NCI-H146 treated with DMSO at 0.1 percent for 48 hours (cell line): ENCODE results near the gene COPG2.

Source experiments
- DNase-seq: peaks from one replicate; lab custom pipeline; 2025; ENCODE audit not compliant: unreplicated experiment; lab: John Stamatoyannopoulos, UW

COPG2 gene

DNA sequence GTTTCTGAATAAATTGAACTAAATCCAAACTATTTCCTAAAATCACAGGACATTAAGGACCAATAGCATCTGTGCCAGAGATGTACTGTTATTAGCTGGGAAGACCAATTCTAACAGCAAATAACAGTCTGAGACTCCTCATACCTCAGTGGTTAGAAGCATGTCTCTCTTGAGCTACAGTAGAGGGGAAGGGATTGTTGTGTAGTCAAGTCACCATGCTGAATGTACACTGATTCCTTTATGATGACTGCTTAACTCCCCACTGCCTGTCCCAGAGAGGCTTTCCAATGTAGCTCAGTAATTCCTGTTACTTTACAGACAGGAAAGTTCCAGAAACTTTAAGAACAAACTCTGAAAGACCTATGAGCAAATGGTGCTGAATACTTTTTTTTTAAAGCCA, 162.8 kb downstream of the COPG2 start:
- no peak for DNase-seq

DNA sequence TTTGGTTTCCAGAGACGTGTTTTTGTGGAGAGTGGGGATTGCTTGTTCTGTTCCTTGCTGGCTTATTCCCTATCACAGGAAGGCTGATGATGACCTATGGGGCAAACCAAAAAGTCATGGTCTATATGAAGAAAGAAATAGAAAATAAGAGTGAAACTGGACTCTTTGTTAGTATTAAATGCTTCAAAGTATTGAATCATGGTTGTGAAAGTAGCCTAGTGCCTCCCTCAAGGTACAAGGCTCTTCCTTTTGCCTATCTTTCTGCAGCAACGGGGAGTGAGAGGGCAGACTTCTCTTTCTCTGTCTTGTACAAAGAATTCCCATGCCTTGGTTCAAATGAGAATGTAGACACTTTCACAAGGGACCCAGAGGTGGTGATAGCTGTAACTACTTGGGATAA, 167.6 kb downstream of the COPG2 start:
- DNase-seq, result no peak

DNA sequence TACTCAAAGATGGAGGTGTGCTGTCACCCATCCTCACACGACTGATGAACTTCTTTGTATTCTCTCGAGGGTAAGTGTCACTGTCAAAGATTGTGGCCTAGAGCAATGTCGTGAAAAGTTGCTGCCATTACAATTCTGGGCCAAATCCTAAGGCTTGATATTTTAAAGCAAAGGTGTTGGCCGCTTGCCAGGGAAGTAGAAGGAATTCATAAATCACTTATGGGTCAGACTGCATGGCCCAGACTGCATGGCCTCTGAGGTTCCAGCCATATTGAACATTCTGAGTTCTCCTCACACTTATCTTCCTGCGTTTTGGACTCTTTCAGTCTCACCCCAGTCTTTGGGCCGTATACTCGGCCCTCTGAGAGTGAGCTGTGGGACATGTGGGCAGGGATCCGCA, 168.1 kb downstream of the COPG2 start:
- DNase-seq, result no peak

DNA sequence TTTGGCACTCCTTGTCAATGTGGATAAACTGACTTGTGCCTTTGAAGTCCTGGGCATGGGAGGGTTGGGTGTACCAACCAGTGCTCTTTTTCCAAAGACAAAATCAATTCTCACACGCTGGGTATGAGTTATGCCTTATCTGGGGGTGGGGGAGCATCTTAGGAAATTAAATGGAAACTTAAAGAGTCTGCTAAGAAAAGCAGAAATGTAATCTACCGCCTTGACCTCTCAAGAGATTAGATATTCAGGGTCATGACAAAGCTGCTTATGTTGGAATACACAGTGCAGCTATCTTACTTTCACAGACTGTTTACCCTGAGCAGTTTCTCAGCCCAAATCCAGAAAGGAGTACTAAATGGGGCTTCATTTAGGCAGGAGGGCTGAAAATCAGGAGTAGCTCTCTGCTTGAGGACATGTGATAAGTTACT, 174.1 kb downstream of the COPG2 start:
- DNase-seq, result no peak

DNA sequence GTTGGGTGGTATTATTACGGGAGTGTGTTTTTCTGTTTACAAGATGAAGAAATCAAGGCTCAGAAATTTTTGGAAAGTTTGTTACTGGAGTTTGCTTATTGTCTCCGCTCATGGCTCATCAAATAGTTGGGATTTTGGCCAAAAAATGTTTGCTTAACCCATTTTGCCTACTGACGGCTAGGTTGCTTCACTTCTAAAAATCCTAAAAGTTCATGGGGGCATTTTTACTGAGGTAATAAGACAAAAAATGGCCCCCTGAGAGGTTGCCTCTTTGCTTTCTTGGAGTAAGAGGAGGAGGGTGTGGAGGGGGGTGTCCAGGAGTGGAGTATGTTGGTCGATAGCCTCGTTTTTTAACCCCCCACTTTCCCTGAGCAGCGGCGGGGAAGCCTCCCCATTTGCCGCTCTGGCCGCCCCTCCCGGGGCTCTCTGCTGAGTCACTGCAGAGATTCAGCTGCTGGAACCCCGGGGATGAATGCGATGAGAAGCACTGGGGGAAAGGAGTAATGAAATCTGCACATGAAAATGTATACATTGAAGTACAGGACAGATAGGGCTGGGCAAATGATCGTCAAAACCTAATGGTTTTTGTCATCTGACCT, 175.2 kb downstream of the COPG2 start:
- DNase-seq, result no peak

DNA sequence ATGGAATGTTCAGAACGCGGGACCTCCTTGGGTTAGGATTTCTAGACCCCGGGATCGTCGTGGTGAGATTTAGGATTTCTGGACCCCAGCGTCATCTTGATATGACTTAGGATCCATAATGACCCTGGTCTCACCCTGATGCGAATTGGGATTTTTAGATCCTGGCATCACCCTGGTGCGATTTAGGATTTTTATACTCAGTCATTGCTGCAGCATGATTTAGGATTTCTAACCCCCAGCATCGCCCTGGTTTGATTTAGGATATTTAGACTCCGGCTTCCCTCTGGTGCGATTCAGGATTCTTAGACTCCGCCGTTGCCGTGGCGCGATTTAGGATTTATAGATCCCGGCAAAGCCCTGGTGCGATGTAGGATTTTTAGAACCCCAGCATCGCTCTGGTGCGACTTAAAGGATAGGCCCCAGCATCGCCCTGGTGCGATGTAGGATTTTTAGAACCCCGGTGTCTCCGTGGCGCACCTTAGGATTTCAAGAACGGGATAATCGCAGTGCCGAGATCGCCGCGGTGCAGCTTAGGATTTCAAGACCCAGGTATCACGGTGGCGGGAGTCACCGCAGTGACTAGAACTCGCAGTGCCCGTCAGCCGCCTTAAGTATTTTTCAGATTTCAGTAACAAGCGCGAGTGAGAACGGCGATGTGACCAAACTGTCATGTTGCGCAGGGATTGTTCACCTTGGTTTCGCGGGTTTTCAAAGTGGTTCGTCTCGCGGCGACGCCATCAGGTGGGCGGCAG, 175.8 kb downstream of the COPG2 start:
- no peak for DNase-seq

DNA sequence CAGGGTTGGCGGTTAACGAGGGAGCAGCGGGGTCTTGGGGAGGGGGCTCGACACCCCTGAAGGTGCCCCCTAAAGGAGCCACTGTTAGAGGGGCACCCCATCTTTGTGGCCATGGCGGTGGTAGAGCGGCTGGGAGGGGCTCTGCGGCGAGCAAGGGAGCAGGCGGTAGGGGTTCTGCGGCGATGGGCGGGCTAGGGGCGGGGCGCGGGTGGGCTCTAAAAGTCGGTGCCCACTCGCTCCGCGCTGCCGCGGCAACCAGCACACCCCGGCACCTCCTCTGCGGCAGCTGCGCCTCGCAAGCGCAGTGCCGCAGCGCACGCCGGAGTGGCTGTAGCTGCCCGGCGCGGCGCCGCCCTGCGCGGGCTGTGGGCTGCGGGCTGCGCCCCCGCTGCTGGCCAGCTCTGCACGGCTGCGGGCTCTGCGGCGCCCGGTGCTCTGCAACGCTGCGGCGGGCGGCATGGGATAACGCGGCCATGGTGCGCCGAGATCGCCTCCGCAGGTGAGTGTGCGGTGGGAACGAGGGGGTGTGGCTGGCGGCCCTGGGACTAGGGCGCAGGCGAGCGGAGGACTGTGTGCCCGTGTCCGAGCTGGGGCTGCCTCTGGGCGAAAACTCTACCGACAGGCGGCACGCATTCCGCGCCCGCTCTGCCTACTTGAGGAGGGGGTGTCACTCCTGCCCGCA, 176.6 kb downstream of the COPG2 start, which contains the start of gene MEST:
Gene MEST, plus strand, starts transcription at position 245 of the 682 bp plus-strand sequence. Its CDS starts 229 bp downstream, at position 474.
- no peak for DNase-seq

DNA sequence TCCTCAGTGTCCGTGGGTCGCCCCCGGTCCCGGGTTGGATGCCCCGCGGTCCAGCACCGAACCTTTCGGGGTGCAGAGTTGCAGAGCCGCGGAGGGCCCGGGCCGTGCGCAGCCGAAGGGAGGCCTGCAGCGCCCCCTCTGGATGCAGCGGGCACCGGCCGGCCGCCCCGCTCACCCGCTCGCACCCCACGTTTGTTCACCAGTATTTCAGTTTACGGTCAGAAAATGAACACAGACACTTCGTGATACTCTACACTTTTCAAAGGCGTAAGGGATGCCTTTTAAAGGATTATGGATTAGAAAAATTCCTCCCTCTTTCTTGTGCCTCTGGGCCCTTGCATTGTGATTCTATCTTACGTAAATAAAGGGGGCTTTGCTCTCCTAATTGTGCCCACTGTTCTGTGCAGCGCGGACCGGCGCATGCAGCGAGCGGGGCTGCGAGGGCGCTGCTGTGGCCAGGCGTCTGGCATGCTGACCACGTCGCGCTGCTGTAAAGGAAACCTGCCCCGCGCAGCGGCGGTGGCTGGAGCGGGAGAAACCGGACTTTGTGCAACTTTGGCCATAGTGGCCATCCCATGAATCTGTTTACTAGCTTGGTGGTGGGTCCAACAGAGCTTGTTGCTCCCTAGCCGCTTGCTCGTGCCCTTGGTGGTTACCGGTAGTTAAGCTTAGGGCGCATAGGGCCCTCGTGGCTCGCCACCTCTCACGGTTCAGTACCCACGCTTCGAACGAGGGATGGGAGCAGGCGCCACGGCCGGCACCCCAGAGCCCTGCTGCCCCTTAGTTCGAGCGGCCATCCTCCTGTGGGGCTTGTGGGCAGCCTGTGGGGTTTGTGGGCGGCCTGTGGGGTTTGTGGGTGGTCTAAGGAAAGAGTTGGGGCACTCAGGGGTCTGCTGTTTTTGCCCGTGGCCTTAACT, 177.4 kb downstream of the COPG2 start:
- DNase-seq, result no peak

DNA sequence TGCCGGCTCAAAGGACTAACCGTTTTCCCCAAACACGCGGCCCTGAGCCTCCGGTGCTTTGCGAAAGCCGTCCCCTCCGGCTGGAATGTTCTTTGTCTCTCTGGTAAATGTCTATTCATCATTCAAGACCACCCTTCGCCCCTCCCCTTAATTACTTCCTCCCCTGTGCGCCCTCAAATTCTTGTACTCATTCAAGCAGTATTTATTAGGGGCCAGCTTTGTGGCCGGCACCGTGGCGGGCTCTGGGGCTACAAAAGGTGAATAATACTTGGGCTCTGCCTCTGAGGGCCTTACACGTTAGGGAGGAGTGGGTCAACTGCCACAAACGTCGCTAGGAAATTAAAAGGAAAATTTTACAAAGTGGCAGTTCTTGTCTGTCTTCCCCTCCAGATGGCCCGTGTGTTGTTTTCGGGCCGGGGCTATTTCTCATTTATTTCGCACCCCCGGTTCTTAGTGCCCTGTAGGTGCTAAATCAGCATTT, 178.2 kb downstream of the COPG2 start:
- no peak for DNase-seq

DNA sequence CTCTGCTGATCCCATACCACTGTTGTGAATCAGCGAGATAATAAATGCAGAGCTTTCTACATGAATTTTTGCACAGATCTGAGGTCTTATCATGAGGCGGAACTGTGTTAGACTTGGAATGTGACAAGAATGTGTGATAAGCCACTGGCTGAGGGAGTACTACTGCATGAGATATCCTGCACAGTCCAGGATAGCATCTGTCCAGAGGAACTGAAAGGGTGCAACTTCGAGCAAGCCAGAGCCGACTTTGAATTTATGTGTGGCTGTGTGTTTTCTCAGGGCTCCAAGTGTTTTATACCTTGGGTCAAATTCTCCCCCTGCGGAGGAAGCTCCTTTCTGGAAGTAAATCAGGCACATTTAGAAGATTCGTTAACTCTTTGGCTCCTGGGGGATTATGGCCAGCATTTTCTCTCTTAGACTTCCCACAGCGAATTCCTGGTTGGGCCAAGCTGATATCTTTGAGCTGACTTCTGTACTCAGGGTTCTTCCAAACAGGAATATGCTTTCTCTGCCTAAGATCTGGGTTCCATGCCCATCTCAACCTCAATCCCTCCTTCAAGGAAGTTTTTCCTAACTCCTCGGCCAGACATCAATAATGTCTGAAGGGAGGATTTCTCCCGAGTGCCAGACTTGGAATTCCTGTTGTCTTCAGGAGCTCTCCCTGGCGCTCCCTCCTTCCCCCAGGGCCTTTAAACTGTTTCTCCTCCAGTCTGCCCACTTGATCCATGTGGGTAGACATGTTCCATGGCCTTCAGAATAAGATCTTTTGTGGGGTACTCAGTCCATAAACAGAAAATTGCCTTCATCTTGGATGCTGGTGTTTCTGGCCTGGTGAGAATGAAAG, 179.2 kb downstream of the COPG2 start:
- no peak for DNase-seq

DNA sequence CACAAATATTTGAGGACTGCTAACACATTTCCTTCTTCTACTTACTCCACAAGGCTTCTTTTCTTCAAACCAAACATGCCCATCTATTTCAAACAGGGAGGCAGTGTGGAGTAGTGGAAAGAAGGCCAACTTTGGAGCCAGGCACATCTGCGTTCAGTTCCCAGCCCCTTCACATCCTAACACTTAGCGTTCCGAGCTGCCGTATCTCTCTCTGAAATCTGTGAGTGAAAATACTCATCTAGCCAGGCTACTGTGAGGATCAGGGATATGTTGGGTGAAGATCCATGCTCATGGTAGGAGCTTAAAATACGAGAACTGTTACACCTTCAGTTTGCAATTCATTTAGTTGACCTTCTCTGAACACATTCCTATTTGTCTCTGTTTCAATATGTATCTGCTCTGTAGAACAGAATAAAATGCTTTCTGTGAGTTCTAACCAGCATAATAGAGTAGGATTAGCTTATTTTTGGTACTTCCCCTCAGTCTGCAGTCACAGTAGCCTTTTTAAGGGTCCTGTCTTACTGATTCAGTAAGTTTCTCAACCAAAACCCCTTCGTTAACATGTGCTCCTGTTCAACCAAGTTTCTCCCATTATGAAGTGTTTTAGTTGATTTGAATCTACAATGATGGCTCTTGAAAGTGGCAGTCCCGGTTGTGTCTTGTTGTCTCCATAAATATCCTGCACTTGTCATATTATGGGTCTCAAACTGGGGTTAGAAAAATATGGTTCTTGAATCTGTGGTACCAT, 180.0 kb downstream of the COPG2 start:
- DNase-seq, result no peak

DNA sequence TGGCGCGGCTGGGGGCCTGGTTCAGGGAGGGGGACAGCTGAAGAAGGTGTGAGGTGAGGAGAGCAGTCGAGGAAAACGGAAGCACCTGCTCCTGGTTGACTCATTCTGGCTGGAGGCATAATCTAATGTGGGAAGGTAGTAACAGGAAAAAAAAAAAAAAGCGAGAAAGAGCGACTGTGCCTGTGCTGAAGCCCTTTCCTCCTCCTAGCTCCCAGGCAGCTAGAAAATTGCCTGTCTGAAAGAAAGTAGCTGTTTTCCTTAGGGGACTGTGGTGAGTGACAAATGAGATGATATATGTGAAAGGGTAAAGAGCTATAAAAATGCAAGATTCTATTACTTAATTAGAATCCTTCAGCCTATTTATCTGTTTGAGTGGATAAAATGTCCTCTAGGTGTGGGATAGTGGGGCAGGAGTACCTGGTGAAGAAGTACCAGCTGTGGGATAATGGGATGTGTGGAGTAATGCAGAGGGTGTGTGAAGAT, 181.6 kb downstream of the COPG2 start:
- no peak for DNase-seq

DNA sequence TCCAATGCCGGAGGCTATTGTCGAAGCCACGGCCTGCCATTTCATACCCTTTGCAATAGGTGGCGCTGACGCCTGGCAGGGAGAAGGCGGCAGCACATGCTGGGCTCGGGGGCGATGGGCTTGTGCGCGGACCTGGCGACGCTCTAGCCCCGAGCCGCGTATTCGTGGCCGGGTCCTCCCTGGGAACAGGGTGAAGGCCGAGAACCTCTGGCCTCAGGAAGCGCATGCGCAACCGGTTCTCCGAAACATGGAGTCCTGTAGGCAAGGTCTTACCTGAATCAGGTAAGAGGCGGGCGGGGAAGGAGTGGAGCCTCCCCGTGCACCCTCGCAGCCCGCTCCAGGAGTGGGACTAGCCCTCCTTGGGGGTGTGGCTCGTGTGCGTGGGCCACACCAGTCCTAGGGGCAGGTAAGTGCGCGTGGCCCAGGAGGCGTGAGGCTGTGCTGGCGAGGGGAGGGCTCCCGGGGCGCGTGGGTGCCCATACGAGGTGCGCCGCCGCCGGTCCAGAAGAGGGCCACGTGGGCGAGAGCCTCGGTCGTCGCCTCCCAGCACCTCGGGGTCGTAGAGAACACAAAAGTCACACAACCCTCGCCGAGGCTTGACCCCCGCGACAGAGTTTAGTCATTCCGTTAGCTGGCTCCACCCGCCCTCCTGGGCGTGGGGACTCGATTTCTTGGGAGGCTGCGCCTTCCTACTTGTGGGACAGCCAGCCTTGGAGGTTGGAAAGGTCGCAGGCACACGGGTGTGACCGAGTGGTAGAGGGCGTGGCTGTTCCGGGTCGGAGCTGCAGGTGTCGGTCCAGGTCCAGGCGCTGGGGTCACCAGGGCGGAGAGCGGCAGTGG, 182.2 kb downstream of the COPG2 start:
- peak; percentile 72 for DNase-seq

DNA sequence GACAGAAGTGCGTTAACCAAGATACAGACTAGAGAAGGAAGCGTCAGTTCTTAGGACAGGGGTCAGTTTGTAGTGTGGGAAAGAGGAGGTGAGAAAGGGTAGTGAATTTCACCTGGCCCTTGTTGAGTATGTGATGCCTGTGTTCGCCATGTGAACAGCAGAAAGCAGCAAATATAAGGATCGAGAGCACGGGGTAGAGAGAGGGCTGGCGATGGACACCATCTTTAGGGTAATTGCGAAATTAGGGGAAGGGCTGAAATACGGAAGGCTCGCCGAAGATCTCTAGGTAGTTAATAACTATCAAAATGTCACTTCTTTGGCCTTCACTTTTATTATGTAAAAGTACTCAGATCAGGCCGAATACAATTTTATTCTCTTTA, 182.8 kb downstream of the COPG2 start:
- no peak for DNase-seq

DNA sequence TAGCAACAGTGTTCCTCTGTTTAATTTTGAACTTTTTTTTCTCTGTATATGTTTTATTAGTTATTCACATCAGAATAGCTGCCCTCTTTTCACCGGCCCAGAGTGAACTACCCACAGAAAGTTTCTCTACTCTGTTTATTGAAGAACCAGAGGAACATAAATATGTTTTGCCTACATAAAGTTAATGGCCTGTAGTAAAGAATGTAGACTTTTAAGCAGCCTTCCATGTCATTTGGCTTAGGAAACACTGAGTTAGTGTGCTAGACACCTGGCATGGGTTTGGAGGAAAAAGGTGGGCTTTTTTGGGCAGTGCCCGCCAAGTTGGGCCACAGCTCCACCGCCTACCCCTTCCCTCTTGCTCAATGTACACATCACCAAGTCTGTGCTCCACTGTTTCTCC, 185.5 kb downstream of the COPG2 start:
- DNase-seq, result no peak

DNA sequence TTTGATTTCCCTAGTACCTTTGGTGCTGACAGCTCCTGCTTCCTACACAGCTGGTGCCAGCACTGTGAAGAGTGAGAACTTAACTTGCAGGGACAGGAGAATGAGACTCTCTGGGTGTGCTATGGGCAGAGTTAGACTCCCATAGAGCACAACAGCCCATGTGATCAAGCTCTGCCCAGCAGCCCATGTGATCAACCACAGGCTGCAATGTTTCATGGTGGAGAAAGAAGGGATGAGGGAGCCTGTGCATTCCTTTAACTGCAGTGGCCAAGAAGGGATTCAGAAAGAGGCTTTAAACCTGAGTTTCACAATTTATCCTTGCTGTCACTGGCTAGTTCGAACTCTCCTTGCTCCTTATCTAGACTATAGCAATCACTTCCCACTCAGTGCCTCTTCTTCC, 186.7 kb downstream of the COPG2 start:
- DNase-seq, result no peak

DNA sequence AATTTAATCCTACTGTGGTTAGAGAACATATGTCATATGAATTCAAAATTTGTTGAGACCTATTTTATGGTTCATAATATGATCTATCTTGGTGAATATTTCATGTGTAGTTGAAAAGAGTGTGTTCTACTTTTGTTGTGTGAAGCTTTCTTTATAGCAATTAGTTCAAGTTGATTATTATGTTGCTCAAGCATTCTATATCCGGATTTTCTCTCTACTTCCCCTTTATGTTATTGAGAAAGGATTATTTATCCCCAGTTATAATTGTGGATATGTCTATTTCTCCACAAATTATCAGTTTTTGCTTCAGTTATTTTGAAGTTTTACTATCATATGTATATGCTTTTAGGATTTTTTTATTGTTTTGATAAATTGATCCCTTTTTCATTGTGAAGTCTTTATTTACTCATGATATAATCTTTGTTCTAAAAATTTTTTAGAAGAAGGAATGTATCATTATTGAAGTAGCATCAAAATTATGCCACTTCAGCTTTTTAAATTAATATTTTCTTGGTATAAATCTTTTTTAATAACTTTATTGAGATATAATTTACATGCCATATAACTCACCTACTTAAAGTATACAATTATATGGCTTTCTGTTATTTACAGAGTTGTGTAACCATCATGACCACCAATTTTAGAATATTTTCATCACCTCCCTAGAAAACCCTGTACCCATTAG, 188.7 kb downstream of the COPG2 start:
- no peak for DNase-seq

DNA sequence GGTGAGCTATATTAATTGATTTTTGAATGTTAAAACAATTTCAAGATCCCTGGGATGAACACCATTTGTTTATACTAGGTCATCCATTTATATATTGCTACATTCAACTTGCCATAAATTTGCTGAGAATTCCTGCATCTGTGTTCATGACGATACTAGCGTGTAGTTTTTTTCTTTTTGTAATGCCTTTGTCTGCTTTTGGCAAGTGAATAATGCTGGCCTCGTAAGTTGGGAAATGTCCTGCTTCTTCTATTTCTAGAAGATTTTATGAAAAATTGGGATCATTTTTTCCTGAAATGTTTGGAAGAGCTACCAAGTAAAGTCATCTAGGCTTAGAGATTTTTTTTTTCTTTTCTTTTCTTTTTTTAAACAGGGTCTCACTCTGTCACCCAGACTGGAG, 189.6 kb downstream of the COPG2 start:
- DNase-seq, result no peak
